Colonic mucosa (tissue), 4 donors: ENCODE measurements around the gene ITGA1. TPM values are rescaled to one million over a fixed set of nuclear protein-coding genes. Genes with fewer than 3 reads are reported as not detected.

Experiments used
- DNase-seq: peaks from one replicate; pipeline ENCODE4 v3.0.0-alpha.2; 2020
- H3K27ac ChIP-seq: fragments of 200-600 bp; one replicate; pipeline ENCODE4 v1.8.0; 2021
- H3K27me3 ChIP-seq: fragments of 200-600 bp; one replicate; pipeline ENCODE4 v1.8.0; 2021
- H3K36me3 ChIP-seq: fragments of 200-600 bp; one replicate; pipeline ENCODE4 v1.8.0; 2021
- H3K4me1 ChIP-seq: fragments of 200-600 bp; one replicate; pipeline ENCODE4 v1.8.0; 2021; ENCODE audit warnings: mild to moderate bottlenecking
- H3K4me3 ChIP-seq: fragments of 200-600 bp; one replicate; pipeline ENCODE4 v1.8.0; 2021
- H3K9ac ChIP-seq, 2 donors: one replicate each; pipeline ENCODE4 v1.7.0; 2013; ENCODE audit warnings: control low read depth in 2 of 2, low read depth in 2 of 2, low read length in 2 of 2
- H3K9me3 ChIP-seq: fragments of 200-600 bp; one replicate; pipeline ENCODE4 v1.8.0; 2021
- CTCF ChIP-seq: fragments of 200-600 bp; IDR thresholded peaks from one replicate; pipeline ENCODE4 v1.8.0; 2022; ENCODE audit warnings: antibody characterized with exemption, mild to moderate bottlenecking
- intact Hi-C: fragments of 100-400 bp; cut with DNase I; formaldehyde crosslinking; loops from one replicate; pipeline ENCODE4 v1.14.1; 2022
- total RNA-seq, 2 donors: library from RNA; stranded (reverse); fragmentation: NEBNext Ultra II Directional in 1 of 2; extraction: Animal tissue kit (Norgen Biotek cat#: 25700) in 1 of 2; gene quantifications; one replicate each; pipeline ENCODE4 v1.2.1, GENCODE V29; 2021
- donor health status: healthy.
- donor health status: DM: no; HTN: no; CAD: no.
- donor health status: DM: no; HTN: no; CAD: no.

ITGA1 gene
- total RNA-seq, 2 donors from 2014 or later, result 19.2 to 52.5 TPM

- H3K27ac ChIP-seq, result no peak overlapping the region
- peaks cover 6% of the 10 kb centered on the region for H3K4me1 ChIP-seq
- no peak for DNase-seq
- no peaks in the 10 kb centered on the region for H3K9me3 ChIP-seq
- H3K9ac ChIP-seq, result no peak overlapping the region
- no peaks in the 10 kb centered on the region for H3K36me3 ChIP-seq
- no peak overlapping the region for H3K4me3 ChIP-seq
- intact Hi-C loops, result no loop called here
- H3K27me3 ChIP-seq, result no peaks in the 10 kb centered on the region
- TF ChIP-seq CTCF, result no peak
Measured at GRCh38 chr5:52804981-52805380, 17.3 kb downstream of the ITGA1 start.

- no peak for TF ChIP-seq CTCF
- no peaks in the 10 kb centered on the region for H3K9me3 ChIP-seq
Measured at GRCh38 chr5:52805615-52806014, 17.9 kb downstream of the ITGA1 start.

GRCh38 chr5:52807037-52807436 is 19.3 kb downstream of the ITGA1 start:
- no peaks in the 10 kb centered on the region for H3K9me3 ChIP-seq
- H3K27ac ChIP-seq, result no peak overlapping the region
- peaks cover 5% of the 10 kb centered on the region for H3K4me1 ChIP-seq
- intact Hi-C loops, result no loop called here
- no peaks in the 10 kb centered on the region for H3K36me3 ChIP-seq
- TF ChIP-seq CTCF, result no peak
- no peak for DNase-seq
- H3K4me3 ChIP-seq, result no peak overlapping the region
- no peaks in the 10 kb centered on the region for H3K27me3 ChIP-seq
- H3K9ac ChIP-seq, result no peak overlapping the region

More at GRCh38 chr5:52805615-52806014, 17.9 kb downstream of the ITGA1 start:
- Histone ChIP-seq H3K36me3 (no peaks in the 10 kb centered on the region), H3K27me3 (no peaks in the 10 kb centered on the region), H3K4me3 (no peak overlapping the region), H3K4me1 (peaks cover 6% of the 10 kb centered on the region), H3K27ac (no peak overlapping the region), H3K9ac (no peak overlapping the region)
- intact Hi-C loops, result no loop called here
- DNase-seq, result no peak

GRCh38 chr5:52807723-52808122 is 20.0 kb downstream of the ITGA1 start:
- intact Hi-C loops, result no loop called here
- Histone ChIP-seq H3K9ac (no peak overlapping the region), H3K27ac (no peak overlapping the region), H3K36me3 (no peaks in the 10 kb centered on the region), H3K9me3 (no peaks in the 10 kb centered on the region), H3K4me3 (no peak overlapping the region), H3K4me1 (no peaks in the 10 kb centered on the region), H3K27me3 (no peaks in the 10 kb centered on the region)
- TF ChIP-seq CTCF, result no peak
- no peak for DNase-seq

- H3K27me3 ChIP-seq, result no peaks in the 10 kb centered on the region
- no peak overlapping the region for H3K9ac ChIP-seq
Measured at GRCh38 chr5:52808316-52808901, 20.7 kb downstream of the ITGA1 start.

More at GRCh38 chr5:52808316-52808901, 20.7 kb downstream of the ITGA1 start:
- no peak for TF ChIP-seq CTCF
- no peak overlapping the region for H3K4me3 ChIP-seq
- no peak for DNase-seq
- H3K9me3 ChIP-seq, result no peaks in the 10 kb centered on the region
- H3K4me1 ChIP-seq, result no peaks in the 10 kb centered on the region
- no peaks in the 10 kb centered on the region for H3K36me3 ChIP-seq
- intact Hi-C loops, result no loop called here
- H3K27ac ChIP-seq, result no peak overlapping the region
